GM12872 (cell line): ENCODE measurements around the gene LRRC23.

Experiments
- TF ChIP-seq, protein P1 (sequence below): IDR thresholded peaks from 3 replicates; pipeline ENCODE4 v1.5.1; 2011; ENCODE audit warnings: low read depth, mild to moderate bottlenecking, low read length, moderate library complexity; ENCODE audit not compliant: insufficient read depth

LRRC23 gene

DNA sequence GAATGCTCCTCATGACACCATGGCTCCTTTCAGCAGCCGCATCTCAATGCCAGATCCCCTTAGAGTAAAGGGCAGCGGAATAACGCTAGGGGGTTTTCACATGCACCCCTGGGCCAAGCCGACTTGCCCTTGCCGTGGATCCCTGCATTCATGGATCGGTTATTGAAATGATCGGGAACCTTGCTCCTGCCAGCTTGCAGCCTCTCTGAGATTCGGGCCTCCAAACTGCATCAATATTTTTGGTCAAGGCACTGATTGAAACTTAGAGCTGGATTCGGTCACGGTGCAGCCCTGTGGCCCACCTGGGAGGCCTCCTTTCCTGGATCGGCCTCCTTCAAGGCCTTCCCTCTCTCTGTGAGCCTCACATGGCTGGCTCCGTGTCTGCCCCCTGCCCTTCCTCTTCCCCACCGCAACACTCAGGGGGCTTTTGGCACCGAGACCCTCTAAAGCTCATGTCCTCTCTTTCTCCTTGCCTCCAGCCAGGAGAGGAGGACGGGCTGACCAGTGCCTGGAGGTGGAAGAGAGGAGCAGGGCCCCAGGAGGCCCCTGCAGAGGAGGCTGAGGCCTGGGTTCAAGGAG, 48.3 kb downstream of the LRRC23 start:
- TF ChIP-seq, protein P1, sequence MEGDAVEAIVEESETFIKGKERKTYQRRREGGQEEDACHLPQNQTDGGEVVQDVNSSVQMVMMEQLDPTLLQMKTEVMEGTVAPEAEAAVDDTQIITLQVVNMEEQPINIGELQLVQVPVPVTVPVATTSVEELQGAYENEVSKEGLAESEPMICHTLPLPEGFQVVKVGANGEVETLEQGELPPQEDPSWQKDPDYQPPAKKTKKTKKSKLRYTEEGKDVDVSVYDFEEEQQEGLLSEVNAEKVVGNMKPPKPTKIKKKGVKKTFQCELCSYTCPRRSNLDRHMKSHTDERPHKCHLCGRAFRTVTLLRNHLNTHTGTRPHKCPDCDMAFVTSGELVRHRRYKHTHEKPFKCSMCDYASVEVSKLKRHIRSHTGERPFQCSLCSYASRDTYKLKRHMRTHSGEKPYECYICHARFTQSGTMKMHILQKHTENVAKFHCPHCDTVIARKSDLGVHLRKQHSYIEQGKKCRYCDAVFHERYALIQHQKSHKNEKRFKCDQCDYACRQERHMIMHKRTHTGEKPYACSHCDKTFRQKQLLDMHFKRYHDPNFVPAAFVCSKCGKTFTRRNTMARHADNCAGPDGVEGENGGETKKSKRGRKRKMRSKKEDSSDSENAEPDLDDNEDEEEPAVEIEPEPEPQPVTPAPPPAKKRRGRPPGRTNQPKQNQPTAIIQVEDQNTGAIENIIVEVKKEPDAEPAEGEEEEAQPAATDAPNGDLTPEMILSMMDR, result no peak

DNA sequence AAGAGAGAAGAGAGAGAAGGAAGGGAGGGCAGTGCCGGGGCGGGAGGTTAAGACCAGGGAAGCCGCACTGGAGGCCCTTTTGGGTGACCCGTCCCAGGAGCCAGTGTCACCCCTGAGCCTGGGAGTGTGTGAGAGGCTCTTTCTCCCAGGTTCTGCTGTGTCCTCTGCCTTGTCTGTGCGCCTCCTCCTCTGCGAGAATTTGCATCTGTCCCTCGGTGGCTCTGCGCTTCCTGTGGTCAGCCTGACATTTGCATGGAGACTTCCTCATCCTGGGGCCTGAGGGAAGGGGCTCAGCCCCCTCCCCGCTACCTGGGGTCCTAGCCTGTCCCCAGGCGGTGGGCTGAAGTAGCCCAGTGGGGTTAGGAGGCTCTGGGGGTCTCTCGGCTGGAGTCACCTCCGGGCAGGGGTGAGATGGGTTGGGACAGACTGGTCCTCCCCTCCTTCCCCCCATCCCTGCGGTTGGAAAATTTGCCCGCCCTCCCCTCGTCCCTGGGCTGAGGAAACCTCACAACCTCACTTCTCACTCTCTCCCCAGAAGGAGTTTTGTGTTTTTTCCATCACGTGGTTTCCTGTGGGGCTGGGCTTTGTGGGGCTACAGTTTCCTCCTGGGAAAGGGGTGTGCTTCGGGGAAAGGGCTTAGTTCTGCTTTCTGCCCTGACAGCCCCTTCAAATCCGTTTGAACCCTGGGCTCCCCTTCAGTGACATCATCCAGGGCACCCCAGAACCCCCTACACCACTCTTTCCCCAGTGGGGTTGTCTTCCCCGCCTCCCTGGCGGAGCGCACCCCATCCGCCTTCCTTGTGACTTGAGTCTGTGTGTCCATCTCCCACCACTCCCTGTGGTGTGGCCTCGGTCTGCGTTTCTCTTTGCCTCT, 49.1 kb downstream of the LRRC23 start:
- TF ChIP-seq, protein P1, result no peak

DNA sequence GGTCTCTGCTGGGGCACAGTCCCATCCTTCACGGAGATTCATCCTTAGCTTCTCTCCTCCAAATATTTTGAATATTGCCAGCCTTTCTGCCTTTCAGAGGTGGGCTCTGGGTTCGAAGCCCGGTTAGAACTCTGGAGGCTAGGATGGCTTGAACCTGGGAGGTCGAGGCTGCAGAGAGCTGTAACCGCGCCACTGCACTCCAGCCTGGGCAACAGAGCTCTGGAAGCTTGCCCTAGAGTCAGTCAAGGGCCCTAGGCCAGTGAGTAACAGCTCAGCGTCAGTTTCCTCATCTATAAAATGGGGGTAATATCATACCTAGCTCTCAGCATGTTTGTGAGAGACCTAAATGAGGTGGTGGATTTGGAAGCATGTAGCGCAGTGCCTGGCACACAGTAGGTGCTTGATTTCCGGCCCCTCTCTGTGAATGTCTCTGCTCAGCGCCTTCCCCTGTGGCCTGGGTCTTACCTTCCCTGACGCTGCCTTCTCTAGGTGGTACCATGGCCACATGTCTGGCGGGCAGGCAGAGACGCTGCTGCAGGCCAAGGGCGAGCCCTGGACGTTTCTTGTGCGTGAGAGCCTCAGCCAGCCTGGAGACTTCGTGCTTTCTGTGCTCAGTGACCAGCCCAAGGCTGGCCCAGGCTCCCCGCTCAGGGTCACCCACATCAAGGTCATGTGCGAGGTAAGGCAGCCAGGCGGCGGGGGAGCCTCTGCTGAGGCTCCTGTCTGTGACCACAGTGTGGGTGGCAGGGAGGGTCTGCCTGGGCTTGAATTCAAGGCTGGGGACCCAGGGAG, 49.9 kb downstream of the LRRC23 start:
- TF ChIP-seq, protein P1, result no peak

DNA sequence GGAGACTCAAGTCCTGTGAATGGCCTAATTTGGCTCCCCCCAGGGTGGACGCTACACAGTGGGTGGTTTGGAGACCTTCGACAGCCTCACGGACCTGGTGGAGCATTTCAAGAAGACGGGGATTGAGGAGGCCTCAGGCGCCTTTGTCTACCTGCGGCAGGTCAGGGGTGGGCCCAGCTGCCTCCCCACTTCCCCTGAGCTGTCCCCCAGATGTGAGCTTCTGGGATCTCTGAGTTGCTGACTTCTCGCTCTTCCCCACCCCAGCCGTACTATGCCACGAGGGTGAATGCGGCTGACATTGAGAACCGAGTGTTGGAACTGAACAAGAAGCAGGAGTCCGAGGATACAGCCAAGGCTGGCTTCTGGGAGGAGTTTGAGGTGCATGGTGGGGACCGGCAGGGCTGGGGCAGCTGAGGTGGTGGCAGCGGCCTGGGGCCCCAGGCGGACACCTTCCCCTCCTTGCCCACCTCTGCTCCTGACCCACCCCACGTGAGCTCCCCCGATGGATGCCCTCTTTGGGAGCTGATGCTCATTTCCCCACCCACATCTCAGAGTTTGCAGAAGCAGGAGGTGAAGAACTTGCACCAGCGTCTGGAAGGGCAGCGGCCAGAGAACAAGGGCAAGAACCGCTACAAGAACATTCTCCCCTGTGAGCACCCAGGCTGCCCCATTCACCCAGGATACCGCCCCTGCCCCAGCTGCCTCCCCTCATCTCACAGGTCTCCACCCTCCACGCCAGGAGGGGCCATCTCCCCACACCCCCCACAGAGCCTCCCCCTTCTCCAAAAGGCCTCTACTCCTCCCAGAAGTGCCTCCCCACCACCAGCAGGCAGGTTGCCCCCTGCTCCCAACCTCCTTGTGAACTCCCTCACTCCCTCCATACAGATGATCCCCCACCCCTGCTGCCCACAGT, 50.7 kb downstream of the LRRC23 start:
- TF ChIP-seq, protein P1, result no peak

DNA sequence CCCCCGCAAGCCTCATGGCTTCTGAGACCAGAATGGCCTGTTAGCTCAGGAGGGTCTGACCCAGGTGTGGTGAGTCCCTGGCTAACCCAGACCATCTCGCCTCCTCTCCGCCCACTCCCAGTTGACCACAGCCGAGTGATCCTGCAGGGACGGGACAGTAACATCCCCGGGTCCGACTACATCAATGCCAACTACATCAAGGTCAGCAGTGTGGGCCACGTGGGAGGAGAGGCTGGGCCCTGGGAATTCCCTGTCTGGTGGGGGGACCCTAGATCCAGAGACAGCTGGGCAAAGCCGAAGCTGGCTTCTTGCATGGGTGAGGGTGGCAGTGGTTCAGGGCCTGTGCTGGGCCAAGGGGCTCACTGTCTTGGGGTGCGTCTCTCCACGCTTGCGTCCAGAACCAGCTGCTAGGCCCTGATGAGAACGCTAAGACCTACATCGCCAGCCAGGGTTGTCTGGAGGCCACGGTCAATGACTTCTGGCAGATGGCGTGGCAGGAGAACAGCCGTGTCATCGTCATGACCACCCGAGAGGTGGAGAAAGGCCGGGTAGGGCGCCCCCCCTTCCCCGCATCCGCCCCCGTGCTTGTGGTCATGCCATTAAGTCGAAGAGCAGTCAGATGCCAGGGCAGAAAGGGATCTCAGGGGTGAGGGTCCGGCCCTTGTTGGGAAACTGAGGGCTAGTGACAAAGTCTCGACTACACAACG, 51.6 kb downstream of the LRRC23 start:
- TF ChIP-seq, protein P1, result no peak

DNA sequence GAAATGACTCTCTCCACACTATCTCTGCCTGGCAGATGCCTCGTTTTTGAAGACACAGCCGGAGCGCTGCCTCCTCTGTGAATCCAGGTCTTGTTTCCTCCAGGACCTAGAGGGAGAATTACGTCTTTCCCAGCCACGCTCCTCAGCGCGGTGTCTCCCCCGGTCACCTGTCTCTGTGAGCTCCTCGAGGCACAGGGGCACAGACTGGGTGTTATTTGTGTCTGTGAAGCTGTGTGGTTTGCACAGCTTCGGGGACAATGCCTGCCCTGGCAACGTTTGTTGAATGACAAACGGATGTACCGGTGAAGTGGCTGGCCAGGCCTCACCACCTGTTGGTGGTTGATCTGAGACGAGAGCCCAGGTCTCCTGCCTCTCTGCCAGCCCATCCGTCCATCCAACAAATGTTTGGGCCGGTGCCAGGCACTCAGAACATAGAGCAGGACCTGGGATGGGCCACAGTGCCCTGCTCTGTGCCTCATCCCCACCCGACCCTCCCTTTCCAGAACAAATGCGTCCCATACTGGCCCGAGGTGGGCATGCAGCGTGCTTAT, 52.6 kb downstream of the LRRC23 start:
- TF ChIP-seq, protein P1, result no peak
